A673 (cell line): ENCODE data around the gene KIF26B.

Experiments used
- CTCF ChIP-seq: fragments of 300-800, 200-600 bp; sonication (generic); conservative IDR thresholded peaks from 2 replicates; pipeline ENCODE4 v1.5.1; 2017; ENCODE audit warnings: low read depth, mild to moderate bottlenecking, antibody characterized with exemption, low read length, moderate library complexity, mixed read lengths
- EZH2 ChIP-seq: fragments of 200-600 bp; sonication (generic); IDR thresholded peaks from 2 replicates; pipeline ENCODE4 v1.6.1; 2017; ENCODE audit warnings: borderline replicate concordance, low read depth, mild to moderate bottlenecking, mixed read lengths, antibody characterized with exemption, low read length; ENCODE audit not compliant: poor library complexity, severe bottlenecking

GRCh38 chr1:245483247-245483646 is 328.5 kb downstream of the KIF26B start:
- TF ChIP-seq CTCF = no peak
- TF ChIP-seq EZH2 = no peak
